Ishikawa (cell line): ENCODE results near the gene RMDN2.

Experiments
- CEBPB ChIP-seq: IDR thresholded peaks from 2 replicates; pipeline ENCODE4 v1.6.1; 2012
- CREB1 ChIP-seq: IDR thresholded peaks from 2 replicates; pipeline ENCODE4 v1.6.1; 2012; ENCODE audit warnings: low read depth
- EGR1 ChIP-seq: IDR thresholded peaks from 2 replicates; pipeline ENCODE4 v1.6.1; 2012
- EP300 ChIP-seq: IDR thresholded peaks from 2 replicates; pipeline ENCODE4 v1.6.1; 2012; ENCODE audit warnings: borderline replicate concordance
- FOXM1 ChIP-seq: IDR thresholded peaks from 2 replicates; pipeline ENCODE4 v1.6.1; 2012; ENCODE audit warnings: low read depth, borderline replicate concordance
- NFIC ChIP-seq: IDR thresholded peaks from 2 replicates; pipeline ENCODE4 v1.6.1; 2012
- RAD21 ChIP-seq: IDR thresholded peaks from 2 replicates; pipeline ENCODE4 v1.6.1; 2012; ENCODE audit warnings: low read depth
- TAF1 ChIP-seq: IDR thresholded peaks from 2 replicates; pipeline ENCODE4 v1.6.1; 2012; ENCODE audit warnings: low read depth, mild to moderate bottlenecking
- TCF12 ChIP-seq: IDR thresholded peaks from 2 replicates; pipeline ENCODE4 v1.6.1; 2012; ENCODE audit warnings: low read depth
- TEAD4 ChIP-seq: IDR thresholded peaks from 2 replicates; pipeline ENCODE4 v1.6.1; 2012
- YY1 ChIP-seq: IDR thresholded peaks from 2 replicates; pipeline ENCODE4 v1.6.1; 2012; ENCODE audit warnings: low read depth
- ZBTB7A ChIP-seq: IDR thresholded peaks from 2 replicates; pipeline ENCODE4 v1.6.1; 2012; ENCODE audit warnings: low read depth
- TF ChIP-seq, protein P1 (sequence below): IDR thresholded peaks from 2 replicates; pipeline ENCODE4 v1.6.1; 2012
- TF ChIP-seq, protein P2 (sequence below): IDR thresholded peaks from 2 replicates; pipeline ENCODE4 v1.6.1; 2012
- TF ChIP-seq, protein P3 (sequence below): IDR thresholded peaks from 2 replicates; pipeline ENCODE4 v1.6.1; 2012; ENCODE audit warnings: low read depth, mild to moderate bottlenecking

RMDN2 gene

DNA sequence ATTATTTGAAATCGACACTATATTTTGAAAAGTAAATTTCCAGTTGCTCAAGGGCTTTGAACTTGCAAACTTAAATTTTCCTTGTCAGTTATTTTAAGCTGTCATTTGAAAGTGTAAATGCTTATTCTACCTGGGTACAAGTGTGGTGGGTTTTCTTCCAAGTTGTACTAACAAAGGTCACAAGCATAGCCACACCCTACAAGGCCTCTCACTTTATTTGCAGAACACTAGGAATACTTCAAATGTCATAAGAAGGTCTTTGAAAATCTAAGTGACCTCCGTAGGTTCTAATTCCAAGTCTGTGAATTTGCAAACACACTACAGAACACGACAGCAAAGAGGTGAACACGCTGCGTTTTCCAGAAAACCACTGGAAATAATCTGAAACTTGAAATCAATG lies 9.3 kb upstream of the RMDN2 start:
- TF ChIP-seq, protein P1, sequence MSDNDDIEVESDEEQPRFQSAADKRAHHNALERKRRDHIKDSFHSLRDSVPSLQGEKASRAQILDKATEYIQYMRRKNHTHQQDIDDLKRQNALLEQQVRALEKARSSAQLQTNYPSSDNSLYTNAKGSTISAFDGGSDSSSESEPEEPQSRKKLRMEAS = no peak
- TF ChIP-seq, protein P2, sequence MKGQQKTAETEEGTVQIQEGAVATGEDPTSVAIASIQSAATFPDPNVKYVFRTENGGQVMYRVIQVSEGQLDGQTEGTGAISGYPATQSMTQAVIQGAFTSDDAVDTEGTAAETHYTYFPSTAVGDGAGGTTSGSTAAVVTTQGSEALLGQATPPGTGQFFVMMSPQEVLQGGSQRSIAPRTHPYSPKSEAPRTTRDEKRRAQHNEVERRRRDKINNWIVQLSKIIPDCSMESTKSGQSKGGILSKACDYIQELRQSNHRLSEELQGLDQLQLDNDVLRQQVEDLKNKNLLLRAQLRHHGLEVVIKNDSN = no peak
- no peak for TF ChIP-seq NFIC
- no peak for TF ChIP-seq TCF12
- no peak for TF ChIP-seq EGR1
- TF ChIP-seq, protein P3, sequence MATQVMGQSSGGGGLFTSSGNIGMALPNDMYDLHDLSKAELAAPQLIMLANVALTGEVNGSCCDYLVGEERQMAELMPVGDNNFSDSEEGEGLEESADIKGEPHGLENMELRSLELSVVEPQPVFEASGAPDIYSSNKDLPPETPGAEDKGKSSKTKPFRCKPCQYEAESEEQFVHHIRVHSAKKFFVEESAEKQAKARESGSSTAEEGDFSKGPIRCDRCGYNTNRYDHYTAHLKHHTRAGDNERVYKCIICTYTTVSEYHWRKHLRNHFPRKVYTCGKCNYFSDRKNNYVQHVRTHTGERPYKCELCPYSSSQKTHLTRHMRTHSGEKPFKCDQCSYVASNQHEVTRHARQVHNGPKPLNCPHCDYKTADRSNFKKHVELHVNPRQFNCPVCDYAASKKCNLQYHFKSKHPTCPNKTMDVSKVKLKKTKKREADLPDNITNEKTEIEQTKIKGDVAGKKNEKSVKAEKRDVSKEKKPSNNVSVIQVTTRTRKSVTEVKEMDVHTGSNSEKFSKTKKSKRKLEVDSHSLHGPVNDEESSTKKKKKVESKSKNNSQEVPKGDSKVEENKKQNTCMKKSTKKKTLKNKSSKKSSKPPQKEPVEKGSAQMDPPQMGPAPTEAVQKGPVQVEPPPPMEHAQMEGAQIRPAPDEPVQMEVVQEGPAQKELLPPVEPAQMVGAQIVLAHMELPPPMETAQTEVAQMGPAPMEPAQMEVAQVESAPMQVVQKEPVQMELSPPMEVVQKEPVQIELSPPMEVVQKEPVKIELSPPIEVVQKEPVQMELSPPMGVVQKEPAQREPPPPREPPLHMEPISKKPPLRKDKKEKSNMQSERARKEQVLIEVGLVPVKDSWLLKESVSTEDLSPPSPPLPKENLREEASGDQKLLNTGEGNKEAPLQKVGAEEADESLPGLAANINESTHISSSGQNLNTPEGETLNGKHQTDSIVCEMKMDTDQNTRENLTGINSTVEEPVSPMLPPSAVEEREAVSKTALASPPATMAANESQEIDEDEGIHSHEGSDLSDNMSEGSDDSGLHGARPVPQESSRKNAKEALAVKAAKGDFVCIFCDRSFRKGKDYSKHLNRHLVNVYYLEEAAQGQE = no peak
- no peak for TF ChIP-seq TAF1
- no peak for TF ChIP-seq TEAD4
- TF ChIP-seq EP300 = no peak
- TF ChIP-seq ZBTB7A = no peak
- TF ChIP-seq FOXM1 = no peak
- TF ChIP-seq CEBPB = no peak
- TF ChIP-seq RAD21 = no peak
- TF ChIP-seq CREB1 = no peak
- TF ChIP-seq YY1 = no peak

DNA sequence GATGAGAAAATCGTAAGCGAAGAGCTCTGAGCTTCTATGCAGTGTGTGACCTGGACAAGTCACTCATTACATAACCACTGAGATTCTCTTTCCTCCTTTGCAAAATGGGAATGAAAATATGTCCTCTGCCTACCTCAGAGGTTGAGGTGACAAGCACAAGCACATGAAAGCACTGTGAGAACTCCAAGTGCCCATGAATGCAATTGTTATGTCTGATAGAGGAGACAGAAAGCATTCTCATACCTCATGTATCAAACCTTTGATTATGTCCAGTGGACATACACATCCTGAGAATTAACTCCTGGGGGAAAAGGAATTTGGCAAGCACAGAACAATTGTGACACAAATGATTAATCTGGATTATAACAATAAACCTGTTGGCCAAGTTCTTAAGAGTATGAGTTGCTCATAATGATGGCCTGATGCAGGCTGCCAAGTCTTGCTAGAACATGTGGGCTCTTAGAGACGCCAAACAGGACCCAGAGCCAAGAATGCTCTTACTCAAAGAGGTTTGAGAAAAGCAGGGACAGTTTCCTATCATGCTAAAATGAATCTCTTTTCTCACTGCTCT lies 8.5 kb upstream of the RMDN2 start:
- TF ChIP-seq, protein P2 = no peak
- TF ChIP-seq CEBPB (peak; percentile 55), ZBTB7A (no peak), YY1 (no peak), RAD21 (peak; percentile 1; the same call in 1 of the 2 replicates), FOXM1 (peak; percentile 96), EP300 (peak; percentile 98), TAF1 (no peak), EGR1 (no peak), TEAD4 (peak; percentile 96), NFIC (peak; percentile 100), CREB1 (0 out of 2 replicates have a peak, but pooled peaks have one; percentile 29), TCF12 (peak; percentile 97)
- TF ChIP-seq, protein P1 = peak; percentile 49
- TF ChIP-seq, protein P3 = no peak

DNA sequence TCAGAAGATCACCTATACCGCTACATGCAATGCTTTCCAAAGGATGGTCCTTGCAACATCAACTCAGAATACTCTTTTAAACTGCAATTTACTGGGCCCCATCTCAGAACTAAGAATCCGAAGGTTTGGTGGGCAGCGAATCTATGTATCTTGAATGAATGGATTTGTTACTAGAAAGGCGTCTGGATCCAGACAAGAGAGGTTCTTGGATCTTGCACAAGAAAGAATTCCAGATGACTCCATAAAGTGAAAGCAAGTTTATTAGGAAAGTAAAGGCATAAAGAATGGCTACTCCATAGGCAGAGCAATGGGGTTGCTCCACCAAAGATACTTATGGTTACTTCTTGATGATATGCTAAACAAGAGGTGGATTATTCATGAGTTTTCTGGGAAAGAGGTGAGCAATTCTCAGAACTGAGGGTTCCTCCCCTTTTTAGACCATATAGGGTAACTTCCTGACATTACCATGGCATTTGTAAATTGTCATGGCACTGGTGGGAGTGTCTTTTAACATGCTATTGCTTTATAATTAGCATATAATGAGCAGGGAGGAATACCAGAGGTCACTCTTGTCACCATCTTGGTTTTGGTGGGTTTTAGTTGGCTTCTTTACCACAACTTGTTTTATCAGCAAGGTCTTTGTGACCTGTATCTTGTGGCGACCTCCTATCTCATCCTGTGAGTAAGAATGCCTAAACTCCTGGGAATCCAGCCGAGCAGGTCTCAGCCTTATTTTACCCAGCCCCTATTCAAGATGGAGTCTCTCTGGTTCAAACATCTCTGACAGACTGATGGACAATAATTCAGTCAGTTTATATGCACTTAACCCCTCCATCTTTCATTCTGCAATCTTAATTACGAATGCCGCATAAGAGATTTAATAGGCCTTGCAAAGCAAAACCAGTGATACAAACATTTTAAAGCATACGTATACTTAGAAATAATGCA lies 7.5 kb upstream of the RMDN2 start:
- TF ChIP-seq, protein P3 = no peak
- TF ChIP-seq YY1 (no peak), RAD21 (no peak), FOXM1 (no peak), TCF12 (no peak), EGR1 (no peak), EP300 (no peak), ZBTB7A (no peak), CEBPB (no peak), NFIC (no peak)
